ENCODE data around the gene ZFP82. TPM values are rescaled to one million over a fixed set of nuclear protein-coding genes. Genes with fewer than 3 reads are reported as not detected.

ZFP82 gene
- total RNA-seq, 1 experiment from 2014 or later, result 8.7 TPM

DNA sequence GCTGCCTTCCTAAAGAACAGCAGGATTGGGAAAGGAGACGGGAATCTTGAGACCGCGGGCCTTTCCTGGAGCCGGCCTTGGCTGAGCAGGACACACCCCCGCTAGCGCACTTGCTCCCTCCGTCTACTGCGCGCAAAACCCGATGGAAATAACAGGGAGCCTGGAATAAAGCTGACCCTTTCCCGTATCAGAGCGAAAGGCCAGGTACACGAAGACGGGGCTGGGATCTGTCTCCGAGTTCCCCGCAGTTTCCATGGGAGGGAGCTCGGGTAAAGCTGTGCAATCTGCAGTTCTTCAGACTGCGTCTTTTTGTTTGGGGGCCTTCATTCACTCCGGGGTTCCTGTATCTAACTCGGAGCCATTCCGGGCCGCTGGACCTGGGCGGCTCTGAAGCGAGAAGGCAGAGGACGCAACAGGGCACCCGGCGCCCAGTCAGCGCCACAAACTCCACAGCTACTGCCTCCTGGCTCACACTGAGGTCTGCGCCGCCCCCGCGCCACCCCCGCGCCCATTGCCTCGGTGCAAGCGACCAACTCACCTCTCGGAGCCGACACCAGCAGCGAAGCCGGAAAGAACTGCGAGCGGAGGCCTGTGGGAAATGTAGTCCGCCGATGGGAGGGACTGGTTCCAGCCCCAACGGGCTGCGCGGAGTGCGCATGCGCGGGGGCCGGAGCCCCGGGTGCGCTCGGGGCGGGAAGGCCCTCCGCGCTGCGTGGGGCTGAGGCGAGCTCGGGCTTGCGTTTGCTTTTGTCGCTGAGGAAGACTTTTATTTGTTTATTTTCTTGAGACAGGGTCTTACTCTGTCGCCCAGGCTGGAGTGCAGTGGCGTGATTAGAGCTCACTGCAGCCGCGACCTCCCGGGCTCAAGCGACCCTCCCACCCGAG lies 39.6 kb downstream of the ZFP82 start, which contains the start of gene ZFP14:
TSS of gene ZFP14 (minus strand) at position 577 of the 885 bp plus-strand sequence. CDS start 11,309 bp downstream, outside the sequence.
- Histone ChIP-seq H3K4me1 (ENCODE audit: control insufficient read depth, insufficient read depth, low read length) (peaks cover 12% of the 10 kb centered on the region), H3K4me3 (ENCODE audit: low read depth in 2 of 2, low read length in 2 of 2) (peak within 1 kb of the TSS; percentile 74 to 93), H3K27ac (ENCODE audit: low read length) (peak within 1 kb of the TSS; percentile 86), H3K9me3 (ENCODE audit: control insufficient read depth, insufficient read depth, low read depth, low read length) (no peaks in the 10 kb centered on the region), H3K27me3 (ENCODE audit: control insufficient read depth, insufficient read depth, low read length) (no peaks in the 10 kb centered on the region), H3K36me3 (ENCODE audit: control insufficient read depth, insufficient read depth, low read length) (no peaks in the 10 kb centered on the region)
- DNase-seq (ENCODE audit: low read depth, low spot score) (peak; percentile 82), ATAC-seq (peak; percentile 99)
- ChIA-PET POLR2A (no interaction called here), CTCF (no interaction called here)
- in situ Hi-C loops (cut with HindIII; ENCODE audit: low pct_unique_long_range_greater_than_20kb, low sequenced_read_pairs) (no loop called here), intact Hi-C loops (cut with micrococcal nuclease; ENCODE audit: unreplicated experiment) (no loop called here)
- TF ChIP-seq, protein P1, sequence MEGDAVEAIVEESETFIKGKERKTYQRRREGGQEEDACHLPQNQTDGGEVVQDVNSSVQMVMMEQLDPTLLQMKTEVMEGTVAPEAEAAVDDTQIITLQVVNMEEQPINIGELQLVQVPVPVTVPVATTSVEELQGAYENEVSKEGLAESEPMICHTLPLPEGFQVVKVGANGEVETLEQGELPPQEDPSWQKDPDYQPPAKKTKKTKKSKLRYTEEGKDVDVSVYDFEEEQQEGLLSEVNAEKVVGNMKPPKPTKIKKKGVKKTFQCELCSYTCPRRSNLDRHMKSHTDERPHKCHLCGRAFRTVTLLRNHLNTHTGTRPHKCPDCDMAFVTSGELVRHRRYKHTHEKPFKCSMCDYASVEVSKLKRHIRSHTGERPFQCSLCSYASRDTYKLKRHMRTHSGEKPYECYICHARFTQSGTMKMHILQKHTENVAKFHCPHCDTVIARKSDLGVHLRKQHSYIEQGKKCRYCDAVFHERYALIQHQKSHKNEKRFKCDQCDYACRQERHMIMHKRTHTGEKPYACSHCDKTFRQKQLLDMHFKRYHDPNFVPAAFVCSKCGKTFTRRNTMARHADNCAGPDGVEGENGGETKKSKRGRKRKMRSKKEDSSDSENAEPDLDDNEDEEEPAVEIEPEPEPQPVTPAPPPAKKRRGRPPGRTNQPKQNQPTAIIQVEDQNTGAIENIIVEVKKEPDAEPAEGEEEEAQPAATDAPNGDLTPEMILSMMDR (IDR thresholded peaks at IDR 0.05), result no peak; the same call in 1 of the 2 replicates
- TF ChIP-seq SIN3A (IDR thresholded peaks at IDR 0.05; ENCODE audit: borderline replicate concordance, insufficient read depth, low read depth, low read length) (peak; percentile 81; the same call in 1 of the 2 replicates), TCF7L2 (IDR thresholded peaks at IDR 0.05; ENCODE audit: low read depth, low read length) (peak; percentile 56; the same call in 1 of the 2 replicates), POLR2AphosphoS5 (IDR thresholded peaks at IDR 0.05; ENCODE audit: low read depth, low read length) (peak; percentile 95)
- TF ChIP-seq, protein P2, sequence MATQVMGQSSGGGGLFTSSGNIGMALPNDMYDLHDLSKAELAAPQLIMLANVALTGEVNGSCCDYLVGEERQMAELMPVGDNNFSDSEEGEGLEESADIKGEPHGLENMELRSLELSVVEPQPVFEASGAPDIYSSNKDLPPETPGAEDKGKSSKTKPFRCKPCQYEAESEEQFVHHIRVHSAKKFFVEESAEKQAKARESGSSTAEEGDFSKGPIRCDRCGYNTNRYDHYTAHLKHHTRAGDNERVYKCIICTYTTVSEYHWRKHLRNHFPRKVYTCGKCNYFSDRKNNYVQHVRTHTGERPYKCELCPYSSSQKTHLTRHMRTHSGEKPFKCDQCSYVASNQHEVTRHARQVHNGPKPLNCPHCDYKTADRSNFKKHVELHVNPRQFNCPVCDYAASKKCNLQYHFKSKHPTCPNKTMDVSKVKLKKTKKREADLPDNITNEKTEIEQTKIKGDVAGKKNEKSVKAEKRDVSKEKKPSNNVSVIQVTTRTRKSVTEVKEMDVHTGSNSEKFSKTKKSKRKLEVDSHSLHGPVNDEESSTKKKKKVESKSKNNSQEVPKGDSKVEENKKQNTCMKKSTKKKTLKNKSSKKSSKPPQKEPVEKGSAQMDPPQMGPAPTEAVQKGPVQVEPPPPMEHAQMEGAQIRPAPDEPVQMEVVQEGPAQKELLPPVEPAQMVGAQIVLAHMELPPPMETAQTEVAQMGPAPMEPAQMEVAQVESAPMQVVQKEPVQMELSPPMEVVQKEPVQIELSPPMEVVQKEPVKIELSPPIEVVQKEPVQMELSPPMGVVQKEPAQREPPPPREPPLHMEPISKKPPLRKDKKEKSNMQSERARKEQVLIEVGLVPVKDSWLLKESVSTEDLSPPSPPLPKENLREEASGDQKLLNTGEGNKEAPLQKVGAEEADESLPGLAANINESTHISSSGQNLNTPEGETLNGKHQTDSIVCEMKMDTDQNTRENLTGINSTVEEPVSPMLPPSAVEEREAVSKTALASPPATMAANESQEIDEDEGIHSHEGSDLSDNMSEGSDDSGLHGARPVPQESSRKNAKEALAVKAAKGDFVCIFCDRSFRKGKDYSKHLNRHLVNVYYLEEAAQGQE (IDR thresholded peaks at IDR 0.05; ENCODE audit: insufficient read depth in 1 of 2, low read depth in 2 of 2, low read length in 1 of 2), result 0 out of 4 replicates have a peak, but pooled peaks of 1 of the 2 experiments have one; percentile 63
- no TSS peak for BruUV-seq (replicated peaks)

DNA sequence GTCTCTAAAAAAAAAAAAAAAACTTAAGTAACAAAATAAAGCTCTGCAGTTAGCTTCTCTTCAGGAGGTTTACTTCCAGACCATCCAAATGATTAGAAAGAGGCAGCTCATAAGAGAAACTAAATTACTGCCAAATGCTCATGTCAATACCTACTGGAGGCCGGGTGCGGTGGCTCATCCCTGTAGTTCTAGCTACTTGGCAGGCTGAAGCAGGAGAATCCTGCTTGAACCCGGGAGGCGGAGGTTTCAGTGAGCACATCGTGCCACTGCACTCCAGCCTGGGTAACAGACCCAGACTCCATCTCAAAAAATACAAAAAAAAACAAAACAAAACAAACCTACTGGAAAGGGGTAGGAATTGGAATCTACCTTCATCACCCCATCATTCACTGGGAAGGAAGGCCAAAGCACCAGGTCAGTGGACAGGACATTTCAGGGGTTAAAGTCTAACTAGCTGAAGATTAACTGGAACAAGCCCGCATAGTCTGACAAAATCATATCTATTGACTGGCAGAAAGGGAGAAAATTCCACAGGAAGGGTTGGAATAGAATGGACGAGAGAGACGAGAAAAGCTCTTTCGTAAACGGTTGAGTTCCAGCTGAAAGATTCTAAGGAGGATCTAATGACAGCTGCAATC lies 40.8 kb downstream of the ZFP82 start:
- Histone ChIP-seq H3K4me1 (ENCODE audit: control insufficient read depth, insufficient read depth, low read length) (peaks cover 12% of the 10 kb centered on the region), H3K36me3 (ENCODE audit: control insufficient read depth, insufficient read depth, low read length) (no peaks in the 10 kb centered on the region), H3K9me3 (ENCODE audit: control insufficient read depth, insufficient read depth, low read depth, low read length) (no peaks in the 10 kb centered on the region), H3K4me3 (ENCODE audit: low read depth in 2 of 2, low read length in 2 of 2) (peak overlapping the region; percentile 74 to 93), H3K27ac (ENCODE audit: low read length) (peak overlapping the region; percentile 86), H3K27me3 (ENCODE audit: control insufficient read depth, insufficient read depth, low read length) (no peaks in the 10 kb centered on the region)
- CTCF ChIA-PET, result interaction anchor here (0.7 kb wide), 1 partner anchor 10 kb away, joined by 8 read pairs; no protein-coding TSS in a partner anchor
- in situ Hi-C loops (cut with HindIII; ENCODE audit: low pct_unique_long_range_greater_than_20kb, low sequenced_read_pairs), result no loop called here
- POLR2A ChIA-PET, result interaction anchor here (0.6 to 0.8 kb wide), 2 partner anchors 9 to 192 kb away, joined by 3 read pairs; no protein-coding TSS in a partner anchor
- BruUV-seq (replicated peaks), result TSS peak; percentile 75
- intact Hi-C loops (cut with micrococcal nuclease; ENCODE audit: unreplicated experiment), result no loop called here
- no peak for DNase-seq (ENCODE audit: low read depth, low spot score)
- TF ChIP-seq TCF7L2 (IDR thresholded peaks at IDR 0.05; ENCODE audit: low read depth, low read length), result no peak
- TF ChIP-seq POLR2AphosphoS5 (IDR thresholded peaks at IDR 0.05; ENCODE audit: low read depth, low read length), result no peak
- TF ChIP-seq, protein P2 (IDR thresholded peaks at IDR 0.05; ENCODE audit: insufficient read depth in 1 of 2, low read depth in 2 of 2, low read length in 1 of 2), result no peak
- no peak for ATAC-seq

All from Panc1 (cell line).